IMR-90 (cell line): ENCODE results near the gene WDFY2.

ENCODE experiments used
- BHLHE40 ChIP-seq: fragments of 150-350 bp; IDR thresholded peaks from 2 replicates; pipeline ENCODE4 v1.6.1; 2016; ENCODE audit warnings: mild to moderate bottlenecking, low read depth, low read length
- CEBPB ChIP-seq: IDR thresholded peaks from 2 replicates; pipeline ENCODE4 v1.6.1; 2012; ENCODE audit warnings: low read depth, low read length, improper control_type of control experiment
- CHD1 ChIP-seq: IDR thresholded peaks from 2 replicates; pipeline ENCODE4 v1.6.1; 2012; ENCODE audit warnings: low read depth, low read length, improper control_type of control experiment
- CTCF ChIP-seq: conservative IDR thresholded peaks from 2 replicates; pipeline ENCODE4 v1.5.1; 2012; ENCODE audit warnings: mild to moderate bottlenecking, low read depth, low read length, improper control_type of control experiment
- ELK1 ChIP-seq: fragments of 150-350 bp; IDR thresholded peaks from 2 replicates; pipeline ENCODE4 v1.6.1; 2016; ENCODE audit warnings: low read depth, mild to moderate bottlenecking, low read length, moderate library complexity, borderline replicate concordance
- FOS ChIP-seq: fragments of 150-350 bp; IDR thresholded peaks from 2 replicates; pipeline ENCODE4 v1.6.1; 2016; ENCODE audit warnings: low read depth, low read length
- MAFK ChIP-seq: IDR thresholded peaks from 2 replicates; pipeline ENCODE4 v1.6.1; 2012; ENCODE audit warnings: low read depth, low read length, improper control_type of control experiment
- MAZ ChIP-seq: IDR thresholded peaks from 2 replicates; pipeline ENCODE4 v1.6.1; 2012; ENCODE audit warnings: low read depth, mild to moderate bottlenecking, low read length, improper control_type of control experiment, moderate library complexity, borderline replicate concordance
- MXI1 ChIP-seq: IDR thresholded peaks from 2 replicates; pipeline ENCODE4 v1.6.1; 2012; ENCODE audit warnings: low read depth, mild to moderate bottlenecking, low read length, moderate library complexity, borderline replicate concordance
- POLR2A ChIP-seq: IDR thresholded peaks from 2 replicates; pipeline ENCODE4 v1.6.1; 2012; ENCODE audit warnings: mild to moderate bottlenecking, low read depth, low read length
- RAD21 ChIP-seq: IDR thresholded peaks from 2 replicates; pipeline ENCODE4 v1.6.1; 2012; ENCODE audit warnings: low read length, improper control_type of control experiment
- SMC3 ChIP-seq: fragments of 150-350 bp; IDR thresholded peaks from 2 replicates; pipeline ENCODE4 v1.6.1; 2016; ENCODE audit warnings: low read depth, mild to moderate bottlenecking, antibody characterized with exemption, low read length, moderate library complexity
- TF ChIP-seq, protein P1 (sequence below): fragments of 150-350 bp; IDR thresholded peaks from 2 replicates; pipeline ENCODE4 v1.6.1; 2017; ENCODE audit warnings: mild to moderate bottlenecking, antibody characterized with exemption, low read length, low read depth

GRCh38 chr13:51731759-51732158 is 147.5 kb downstream of the WDFY2 start:
- TF ChIP-seq CTCF (peak; percentile 53), MAZ (no peak), SMC3 (peak; percentile 40), RAD21 (peak; percentile 52), MXI1 (no peak), ELK1 (no peak), POLR2A (no peak), BHLHE40 (no peak), CEBPB (no peak), FOS (no peak), CHD1 (no peak), MAFK (no peak)
- TF ChIP-seq, protein P1, sequence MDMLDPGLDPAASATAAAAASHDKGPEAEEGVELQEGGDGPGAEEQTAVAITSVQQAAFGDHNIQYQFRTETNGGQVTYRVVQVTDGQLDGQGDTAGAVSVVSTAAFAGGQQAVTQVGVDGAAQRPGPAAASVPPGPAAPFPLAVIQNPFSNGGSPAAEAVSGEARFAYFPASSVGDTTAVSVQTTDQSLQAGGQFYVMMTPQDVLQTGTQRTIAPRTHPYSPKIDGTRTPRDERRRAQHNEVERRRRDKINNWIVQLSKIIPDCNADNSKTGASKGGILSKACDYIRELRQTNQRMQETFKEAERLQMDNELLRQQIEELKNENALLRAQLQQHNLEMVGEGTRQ, result no peak
